Measurements from ENCODE around the gene TAF1C.

The TAF1C gene

DNA sequence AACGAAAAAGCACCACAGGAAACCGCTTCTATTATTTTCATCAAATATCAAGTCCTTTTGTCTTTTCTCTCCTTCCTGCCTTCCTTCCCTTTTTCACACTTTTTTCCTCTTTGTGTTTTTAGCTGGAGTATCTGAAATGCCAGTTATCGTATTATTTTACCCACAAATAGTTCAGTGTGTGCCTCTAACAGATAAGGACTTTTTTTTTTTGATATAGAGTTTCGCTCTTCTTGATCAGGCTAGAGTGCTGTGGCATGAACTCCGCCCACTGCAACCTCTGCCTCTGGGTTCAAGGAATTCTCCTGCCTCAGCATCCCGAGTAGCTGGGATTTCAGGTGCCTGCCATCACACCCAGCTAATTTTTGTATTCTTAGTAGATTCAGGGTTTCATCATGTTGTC is 31.1 kb downstream of the TAF1C start:
- DNase-seq = no peak

DNA sequence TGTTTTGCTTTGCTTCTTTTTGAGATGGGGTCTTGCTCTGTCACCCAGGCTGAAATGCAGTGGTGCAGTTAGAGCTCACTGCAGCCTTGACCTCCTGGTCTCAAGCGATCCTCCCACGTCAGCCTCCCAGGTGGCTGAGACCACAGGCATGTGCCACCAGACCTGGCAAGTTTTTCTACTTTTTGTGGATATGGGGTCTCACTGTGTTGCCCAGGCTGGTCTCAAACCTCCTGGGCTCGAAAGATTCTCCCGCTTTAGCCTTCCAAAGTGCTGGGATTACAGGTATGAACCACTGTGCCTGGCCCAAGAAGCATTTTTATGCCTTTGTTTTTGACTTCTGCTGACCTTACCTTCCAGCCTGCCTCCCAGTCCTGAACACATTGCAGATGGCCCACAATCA is 31.6 kb downstream of the TAF1C start:
- no peak for DNase-seq

GRCh38 chr16:84153660-84154214 is 33.1 kb downstream of the TAF1C start:
- DNase-seq = no peak

DNA sequence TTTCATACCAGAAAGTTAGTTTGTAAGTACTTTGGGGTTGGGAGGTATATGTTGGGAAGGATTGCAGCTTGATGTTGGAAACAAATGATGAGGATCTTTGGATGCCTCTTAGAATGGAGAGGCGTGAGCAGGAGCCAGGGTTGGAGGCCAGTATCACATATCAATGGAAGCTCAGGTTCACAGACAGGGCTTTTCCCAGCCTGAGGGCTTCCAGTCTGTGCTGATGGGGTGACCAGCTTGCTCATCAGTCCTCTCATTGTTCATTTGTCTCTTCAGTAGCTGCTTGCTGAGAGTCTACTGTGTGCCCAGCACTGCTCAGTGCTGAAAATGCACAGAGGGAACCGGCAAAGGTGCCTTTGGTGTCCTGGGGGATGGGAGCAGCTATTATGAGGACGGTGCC is 35.9 kb downstream of the TAF1C start:
- no peak for DNase-seq

DNA sequence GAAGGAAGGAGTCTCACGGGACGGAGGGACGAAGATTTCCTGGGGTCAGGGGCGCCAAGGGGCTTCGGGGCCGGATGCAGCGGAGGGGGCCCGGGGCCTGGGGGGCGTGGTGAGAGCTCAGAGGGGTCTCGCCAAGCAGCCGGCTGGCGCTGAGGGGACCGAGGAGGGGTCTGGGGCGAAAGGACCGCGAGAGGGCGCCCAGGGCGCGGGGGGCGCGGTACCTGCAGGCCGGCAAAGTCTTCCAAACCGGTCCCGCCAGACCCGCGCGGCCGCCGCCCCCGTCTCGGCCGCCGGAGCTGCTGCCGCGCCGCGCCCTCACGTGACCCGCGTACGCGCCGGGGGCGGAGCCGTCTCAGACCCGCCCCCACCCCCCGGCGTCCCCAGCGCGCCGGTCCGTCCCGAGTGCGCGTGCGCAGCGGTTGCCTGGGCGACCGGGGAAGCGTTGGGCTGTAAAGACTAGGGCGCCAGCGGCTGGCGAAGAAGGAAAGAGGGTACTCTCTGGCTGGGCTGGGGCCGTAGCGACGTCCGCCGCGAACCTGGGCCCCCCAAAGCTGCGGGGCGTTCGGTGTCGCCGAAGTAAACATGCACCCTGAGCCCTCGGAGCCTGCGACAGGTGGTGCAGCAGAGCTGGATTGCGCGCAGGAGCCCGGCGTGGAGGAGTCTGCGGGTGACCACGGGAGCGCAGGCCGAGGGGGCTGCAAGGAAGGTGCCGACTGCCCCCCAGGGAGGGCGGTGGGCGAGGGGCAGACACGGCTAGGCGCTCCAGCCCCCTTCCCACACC is 41.8 kb downstream of the TAF1C start, which contains the start of the genes DNAAF1 and HSDL1:
TSS of gene DNAAF1 (plus strand) at position 450 of the 781 bp plus-strand sequence. CDS start at position 583, 133 bp downstream.
TSS of gene HSDL1 (minus strand) at position 319 of the 781 bp plus-strand sequence. CDS start 13,856 bp downstream, outside the sequence.
- DNase-seq = peak; percentile 98

- peak; percentile 30 for DNase-seq
These were observed 42.5 kb downstream of the TAF1C start for GRCh38 chr16:84144209-84144858.

GRCh38 chr16:84143784-84144199 is 43.1 kb downstream of the TAF1C start:
- DNase-seq = no peak

DNA sequence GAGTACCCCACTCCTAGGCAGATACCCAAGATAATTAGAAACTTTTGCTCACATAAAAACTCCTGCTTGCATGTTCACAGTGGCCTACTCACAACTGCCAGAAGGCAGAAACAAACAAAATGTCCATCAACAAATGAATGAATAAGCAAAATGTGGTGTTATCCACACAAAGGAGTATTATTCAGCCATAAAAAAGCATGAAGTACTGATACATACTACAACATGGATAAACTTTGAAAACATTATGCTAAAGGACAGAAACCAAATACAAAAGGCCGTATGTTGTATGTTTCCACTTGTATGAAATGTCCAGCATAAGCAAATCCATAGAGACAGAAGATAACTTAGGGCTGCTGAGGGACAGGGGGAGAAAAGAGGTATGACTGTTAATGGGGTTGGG is 43.8 kb downstream of the TAF1C start:
- no peak for DNase-seq

DNA sequence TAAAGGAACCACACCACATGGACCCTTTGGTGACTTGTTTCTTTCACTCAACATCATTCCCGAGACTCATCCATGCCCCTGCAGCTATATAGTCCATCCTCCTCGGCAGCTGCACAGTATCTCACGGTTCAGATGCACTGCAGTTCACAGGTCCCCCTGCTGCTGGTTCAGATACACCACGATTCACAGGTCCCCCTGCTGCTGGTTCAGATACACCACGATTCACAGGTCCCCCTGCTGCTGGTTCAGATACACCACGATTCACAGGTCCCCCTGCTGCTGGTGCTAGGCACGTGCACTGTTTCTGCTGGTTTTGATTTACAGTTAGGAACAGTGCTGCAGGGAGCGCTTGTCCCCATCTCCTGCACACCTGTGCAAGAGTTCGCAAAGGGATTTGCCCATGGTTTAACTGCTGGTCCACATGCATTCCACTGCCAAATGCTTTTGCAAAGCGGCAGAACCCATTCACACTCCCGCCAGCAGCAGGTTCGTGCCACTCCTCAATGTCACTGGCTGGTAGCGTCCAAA is 45.6 kb downstream of the TAF1C start:
- DNase-seq = no peak

- DNase-seq = no peak
These were observed 47.1 kb downstream of the TAF1C start for GRCh38 chr16:84139628-84140258.

GRCh38 chr16:84138824-84139627 is 47.8 kb downstream of the TAF1C start:
- no peak for DNase-seq

GRCh38 chr16:84138500-84138823 is 48.4 kb downstream of the TAF1C start:
- DNase-seq = no peak

DNA sequence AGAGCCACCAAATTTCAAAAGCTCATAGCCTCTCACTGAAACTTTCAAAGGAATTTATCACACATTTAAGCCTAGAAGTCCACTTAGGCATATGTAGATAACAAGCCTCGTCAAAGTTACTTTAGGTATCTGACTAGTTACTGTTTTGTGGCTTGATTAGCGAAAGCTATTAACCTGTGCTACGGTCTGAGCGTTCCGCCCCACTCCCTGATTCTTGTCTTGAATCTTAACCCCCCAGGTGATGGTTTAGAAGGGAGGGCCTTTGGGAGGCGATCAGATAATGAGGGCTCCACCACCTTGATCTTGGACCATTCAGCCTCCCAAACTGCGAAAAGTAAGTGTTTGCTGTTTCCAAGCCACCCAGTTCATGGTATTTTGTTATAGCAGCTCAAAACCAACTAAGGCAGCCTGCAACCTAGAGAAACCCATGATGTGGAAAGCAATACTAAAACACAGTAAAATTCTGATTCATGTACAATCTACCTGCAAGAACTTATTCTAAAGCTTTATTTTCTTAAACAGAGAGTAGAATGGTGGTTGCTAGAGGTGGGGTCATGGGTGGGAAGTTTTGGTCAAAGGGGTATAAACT is 49.0 kb downstream of the TAF1C start:
- DNase-seq = no peak

DNA sequence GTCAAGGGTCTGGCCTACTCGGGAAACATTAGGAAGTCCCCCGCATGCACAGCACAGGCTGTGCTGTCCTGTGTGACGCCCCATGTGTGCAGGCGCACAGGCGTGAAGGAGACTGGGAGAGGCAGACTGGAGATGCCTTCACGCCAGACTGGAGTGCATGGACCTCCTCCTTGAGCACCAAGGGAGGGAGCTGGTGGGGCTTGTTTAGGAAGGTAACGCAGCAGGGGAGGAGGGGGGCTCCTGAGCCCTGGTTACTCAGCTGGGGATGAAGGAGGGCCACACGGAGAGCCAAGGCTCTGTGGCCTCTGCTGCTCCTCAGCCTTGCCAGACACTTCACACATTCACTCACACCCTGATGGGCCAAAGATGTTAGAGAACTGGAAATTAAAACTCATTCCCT is 49.6 kb downstream of the TAF1C start:
- no peak for DNase-seq

- no peak for DNase-seq
These were observed 50.3 kb downstream of the TAF1C start for GRCh38 chr16:84136331-84137125.

- DNase-seq = peak; percentile 20
These were observed 54.2 kb downstream of the TAF1C start for GRCh38 chr16:84132527-84133285.

GRCh38 chr16:84131117-84131516 is 55.7 kb downstream of the TAF1C start:
- DNase-seq = no peak
